Activated CD4-positive, alpha-beta T cell treated with anti-CD3 and anti-CD28 coated beads, Interleukin-2, amount 50 U/mL, for 24 hours (primary cell): Measurements from ENCODE around the gene MVD.

Experiments used
- DNase-seq, 2 donors: peaks; one replicate each; pipeline ENCODE4 v3.0.0-alpha.2; 2020; ENCODE audit warnings: low read depth in 1 of 2, low spot score in 1 of 2

The MVD gene

GRCh38 chr16:88697831-88698615 is 35.1 kb upstream of the MVD start:
- DNase-seq = no peak

DNA sequence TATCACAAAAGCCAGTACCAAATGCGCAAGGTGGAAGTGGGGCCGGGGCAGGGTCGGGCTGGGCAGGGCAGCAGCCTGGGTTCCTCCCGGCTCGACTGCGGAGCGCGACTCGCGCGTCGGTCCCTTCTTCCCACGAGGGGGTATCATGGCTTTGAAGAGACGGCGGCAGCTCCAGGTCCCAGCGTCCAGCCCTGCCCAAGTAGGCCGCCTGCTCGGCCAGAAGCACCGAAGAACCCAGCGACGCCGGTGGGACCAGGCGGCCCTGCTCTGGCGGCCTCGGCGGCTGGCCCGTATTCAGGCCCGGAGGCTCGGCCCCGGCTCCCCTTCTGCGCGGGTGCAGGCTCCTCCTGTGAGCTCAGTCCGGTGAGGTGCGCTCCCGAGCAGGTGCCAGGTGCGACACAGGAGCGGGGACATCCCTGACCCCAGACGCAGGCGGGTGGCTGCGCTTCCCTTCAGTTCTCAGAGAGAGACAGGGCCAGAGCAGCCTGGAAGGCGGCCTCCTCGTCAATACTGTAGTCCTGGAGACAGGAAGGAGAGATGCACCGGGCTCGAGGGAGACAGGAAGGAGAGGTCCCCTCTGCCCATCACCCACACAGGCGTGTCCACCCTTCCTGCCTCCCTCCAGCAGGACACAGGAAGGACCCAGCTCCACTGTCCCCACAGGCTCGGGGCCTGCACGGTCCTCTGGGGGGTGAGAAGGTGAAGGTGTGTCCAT is 34.4 kb upstream of the MVD start:
- DNase-seq = no peak

DNA sequence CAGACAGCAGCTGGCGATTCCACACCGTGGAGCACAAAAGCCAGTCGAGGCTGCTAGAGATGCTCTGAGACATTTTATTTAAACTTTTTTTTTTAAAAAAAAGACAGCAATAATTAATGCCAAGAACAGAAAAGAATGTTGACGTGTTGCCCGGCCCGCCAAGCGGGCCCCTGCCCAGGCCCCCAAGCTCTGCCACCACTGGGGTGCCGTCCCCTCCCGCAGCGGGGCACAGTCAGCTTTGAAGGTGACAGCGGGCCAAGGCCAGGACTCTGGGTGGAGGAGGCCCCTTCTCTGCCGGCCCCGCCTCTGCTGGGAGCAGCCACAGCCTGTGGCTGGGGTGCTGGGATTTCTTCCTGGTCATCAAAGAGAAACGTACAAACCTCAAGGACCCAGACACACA is 33.5 kb upstream of the MVD start:
- DNase-seq = no peak

GRCh38 chr16:88695753-88696152 is 32.9 kb upstream of the MVD start:
- DNase-seq = no peak

- DNase-seq = no peak
Measured at GRCh38 chr16:88695218-88695617, 32.3 kb upstream of the MVD start.

DNA sequence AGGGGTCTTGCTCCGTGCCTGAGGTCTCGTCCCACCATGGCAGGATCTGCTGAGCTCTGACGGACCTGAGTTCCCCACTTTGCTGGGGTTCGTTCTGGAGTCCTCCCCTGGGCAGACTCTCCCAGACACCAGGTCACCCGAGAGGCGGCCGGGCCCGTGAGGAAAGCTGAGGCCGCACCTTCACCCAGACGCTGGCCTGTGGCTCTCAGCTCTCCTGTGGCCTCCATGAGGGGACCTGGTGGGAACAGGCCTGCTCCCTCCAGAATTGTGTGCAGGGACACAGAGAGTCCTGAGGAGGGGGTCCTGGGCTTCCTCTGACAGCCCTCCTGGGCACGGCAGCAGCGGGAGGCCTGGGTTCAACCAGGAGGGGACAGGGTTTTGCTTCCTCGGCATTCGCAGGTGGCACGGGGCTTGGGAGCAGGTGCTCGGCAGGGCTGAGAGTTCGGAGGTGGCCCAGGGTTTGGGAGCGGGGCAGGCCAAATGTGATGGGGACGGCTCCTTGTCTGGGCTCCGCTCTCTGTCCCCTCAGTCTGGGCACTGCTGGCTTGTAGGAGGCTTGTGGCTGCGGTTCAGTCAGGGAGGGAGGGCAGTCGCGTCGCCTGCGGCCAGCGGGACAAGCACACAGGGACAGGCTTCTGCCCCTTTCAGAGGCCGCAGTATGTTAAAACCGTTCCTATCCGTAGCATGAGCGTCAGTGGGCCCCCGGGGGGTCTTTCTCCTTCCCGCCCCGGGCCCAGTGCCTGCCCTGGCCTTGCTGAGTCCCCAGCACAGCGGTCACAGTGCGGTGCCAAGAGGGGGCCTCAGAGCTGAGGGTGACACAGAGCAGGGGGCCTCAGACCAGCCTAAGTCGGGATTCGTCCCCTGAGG is 31.6 kb upstream of the MVD start:
- no peak for DNase-seq

DNA sequence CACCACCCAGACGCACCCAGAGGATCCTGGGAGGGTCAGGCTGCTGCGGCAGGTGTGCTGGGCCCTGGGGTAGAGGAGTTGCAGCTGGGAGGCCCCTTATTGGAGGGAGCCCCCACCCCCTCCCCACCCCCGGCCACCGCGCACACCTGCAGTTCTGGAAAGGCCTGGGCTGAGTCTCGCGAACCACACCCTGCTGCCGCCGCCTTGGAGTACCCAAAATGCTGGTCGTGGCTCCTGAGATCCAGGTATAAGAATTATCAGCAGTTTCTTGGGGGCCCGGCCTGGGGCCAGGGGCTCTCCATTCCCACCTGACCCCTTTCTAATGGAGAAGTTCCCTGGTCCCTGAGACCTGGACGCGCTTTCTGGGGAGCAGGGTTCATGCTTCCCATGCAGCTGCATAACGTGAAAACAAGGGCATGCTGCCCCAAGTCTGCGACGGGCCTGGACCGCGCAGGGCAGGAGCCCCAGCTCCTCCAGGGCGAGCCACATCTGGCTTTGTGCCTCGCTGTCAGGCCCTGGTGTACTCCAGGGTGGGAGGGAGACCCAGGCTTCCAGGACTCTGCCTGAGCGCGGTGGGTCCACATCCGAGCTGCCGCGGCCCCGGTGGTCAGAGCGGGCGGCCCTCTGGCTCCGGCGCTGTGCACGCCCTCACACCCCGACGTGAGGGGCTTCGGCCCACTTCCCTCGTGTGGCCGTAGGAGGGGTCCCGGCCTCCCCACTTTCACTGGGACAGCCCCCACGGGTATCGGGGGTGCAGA is 30.7 kb upstream of the MVD start:
- no peak for DNase-seq

DNA sequence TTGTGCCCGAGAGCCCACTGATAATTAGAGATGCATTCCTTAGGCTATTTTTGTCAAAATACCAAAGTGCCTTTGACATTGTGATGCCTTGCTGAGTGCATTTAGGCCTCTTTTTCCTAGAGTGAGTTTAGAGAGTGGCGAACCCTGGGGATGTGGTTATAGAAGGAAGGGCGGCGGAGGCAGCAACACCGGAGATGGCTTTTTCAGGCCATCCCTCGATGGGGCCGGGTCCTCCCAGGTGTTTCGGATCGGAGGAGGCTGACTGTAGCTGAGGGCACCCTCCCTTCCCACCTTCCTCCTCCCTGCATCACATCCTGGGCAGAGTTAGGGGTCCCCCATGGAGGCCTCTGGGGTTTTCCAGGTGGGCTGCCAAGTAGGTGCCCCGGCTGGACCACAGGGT is 30.0 kb upstream of the MVD start:
- DNase-seq = no peak

GRCh38 chr16:88691924-88692560 is 29.2 kb upstream of the MVD start:
- DNase-seq = no peak

- no peak for DNase-seq
Measured at GRCh38 chr16:88691129-88691813, 28.4 kb upstream of the MVD start.

GRCh38 chr16:88690341-88691128 is 27.6 kb upstream of the MVD start:
- no peak for DNase-seq

DNA sequence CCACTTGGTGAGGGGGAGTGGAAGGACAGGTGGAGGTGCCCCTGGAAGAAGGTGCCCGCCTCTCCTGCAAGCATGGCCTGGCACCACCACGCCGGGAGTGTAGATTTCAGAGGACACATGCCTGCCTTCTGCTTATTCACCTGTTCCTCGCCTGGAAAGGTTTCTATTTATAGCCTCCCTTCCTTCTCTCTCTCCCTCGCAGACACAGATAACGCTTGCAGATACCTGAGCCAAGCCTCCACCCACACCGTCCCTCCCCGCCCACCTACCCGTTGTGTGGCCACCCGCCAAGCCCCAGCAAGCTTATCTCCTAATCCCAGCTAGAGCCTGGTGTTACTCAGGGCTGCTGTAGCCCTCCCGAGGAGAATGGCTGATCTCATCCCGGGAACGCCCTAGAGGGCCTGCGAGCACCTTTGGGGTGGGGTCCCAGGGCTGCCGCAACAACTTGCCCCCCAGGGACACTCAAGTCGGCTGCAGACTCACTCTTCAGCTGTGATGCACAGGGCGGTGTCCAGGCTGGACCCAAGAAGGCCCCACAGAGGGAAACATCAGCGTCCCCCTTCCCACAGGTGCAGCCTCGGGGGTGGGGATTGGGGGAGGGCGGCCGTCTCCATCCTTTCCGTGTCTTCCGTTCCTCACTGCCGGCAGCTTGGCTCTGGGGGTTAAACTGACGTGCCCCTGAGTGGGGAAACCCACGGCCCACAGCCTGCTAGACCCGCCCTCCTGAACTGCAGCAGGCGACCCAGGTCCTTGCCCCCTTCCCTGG is 25.3 kb upstream of the MVD start:
- no peak for DNase-seq

- DNase-seq = no peak
Measured at GRCh38 chr16:88687676-88688012, 24.8 kb upstream of the MVD start.

GRCh38 chr16:88687254-88687576 is 24.3 kb upstream of the MVD start:
- DNase-seq = no peak

DNA sequence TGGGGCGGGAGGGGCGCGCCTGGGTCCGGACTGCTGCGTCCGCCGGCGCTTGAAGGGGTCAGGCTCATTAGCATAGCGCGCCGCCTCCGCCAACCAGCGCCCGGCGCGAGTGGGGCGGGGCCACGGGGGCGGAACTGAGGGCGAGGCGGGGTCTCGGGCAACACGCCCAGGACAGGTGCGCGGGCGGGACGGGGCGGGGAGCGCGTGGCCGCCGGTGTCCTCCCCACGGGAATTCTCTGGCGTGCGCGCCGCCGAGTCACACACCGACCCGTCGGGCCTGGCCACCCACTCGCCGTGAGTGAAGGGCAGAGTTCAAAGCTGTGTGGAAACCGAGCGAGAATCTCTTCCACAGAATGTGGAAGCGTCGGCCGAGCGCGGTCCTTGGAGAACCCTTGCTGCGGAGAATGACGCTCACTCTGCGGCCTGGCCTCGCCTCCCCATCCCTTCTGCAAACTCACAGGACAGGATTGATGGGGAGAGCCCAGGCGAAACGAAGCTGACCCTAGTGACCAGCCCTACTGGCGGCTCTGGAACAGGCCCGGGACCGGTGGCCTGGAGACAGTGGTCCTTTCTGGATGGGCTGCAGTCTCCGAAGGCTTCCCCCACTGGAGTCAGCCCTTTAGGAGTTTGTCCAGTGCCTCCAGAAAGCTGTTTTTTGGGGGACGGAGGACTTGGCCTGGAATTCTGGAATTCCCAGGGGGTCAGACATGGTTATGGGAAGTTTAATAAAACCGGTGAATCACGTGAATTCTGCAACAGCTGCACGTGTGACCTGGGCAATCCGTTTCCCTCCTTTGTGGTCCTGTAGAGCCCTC is 23.8 kb upstream of the MVD start, which contains the start of gene SNAI3:
TSS of gene SNAI3 (minus strand) at position 69 of the 815 bp plus-strand sequence. CDS start 101 bp downstream, outside the sequence.
- DNase-seq = peak in 1 of 2 donors; percentile 66

GRCh38 chr16:88686062-88686438 is 23.2 kb upstream of the MVD start:
- DNase-seq = no peak

- DNase-seq = no peak
Measured at GRCh38 chr16:88685156-88686061, 22.5 kb upstream of the MVD start.
